CD8-positive, alpha-beta memory T cell (primary cell): ENCODE results near the gene LSR. TPM values are rescaled to one million over a fixed set of nuclear protein-coding genes. Genes with fewer than 3 reads are reported as not detected.

Experiments
- CTCF ChIA-PET: fragments of 350-600 bp; sonication (Branson Sonifier 250); formaldehyde crosslinking; loops from one replicate; lab custom pipeline; 2021; ENCODE audit warnings: antibody characterized with exemption; lab: Charles Lee
- POLR2A ChIA-PET: fragments of 350-600 bp; sonication (Branson Sonifier 250); formaldehyde crosslinking; loops from one replicate; lab custom pipeline; 2021; ENCODE audit warnings: antibody characterized with exemption; lab: Charles Lee
- DNase-seq, 5 donors: peaks; one replicate each; pipeline versions ENCODE4 v3.0.0 to v3.0.0-alpha.2; 2020 to 2022; ENCODE audit warnings: mixed read lengths in 1 of 5
- H3K27ac ChIP-seq: one replicate; pipeline ENCODE4 v1.7.0; 2013; ENCODE audit warnings: low read depth, mild to moderate bottlenecking, low read length, moderate library complexity
- H3K27me3 ChIP-seq: 2 replicates; pipeline ENCODE4 v1.7.0; 2013; ENCODE audit warnings: low read length, mild to moderate bottlenecking; ENCODE audit not compliant: insufficient read depth, poor library complexity, severe bottlenecking
- H3K36me3 ChIP-seq: 2 replicates; pipeline ENCODE4 v1.7.0; 2013; ENCODE audit warnings: mild to moderate bottlenecking, low read length, moderate library complexity; ENCODE audit not compliant: insufficient read depth
- H3K4me1 ChIP-seq: 2 replicates; pipeline ENCODE4 v1.7.0; 2013; ENCODE audit warnings: mild to moderate bottlenecking, low read length, moderate library complexity; ENCODE audit not compliant: insufficient read depth
- H3K4me3 ChIP-seq: 2 replicates; pipeline ENCODE4 v1.7.0; 2013; ENCODE audit warnings: mild to moderate bottlenecking, low read length
- H3K9me3 ChIP-seq: 2 replicates; pipeline ENCODE4 v1.7.0; 2013; ENCODE audit warnings: mild to moderate bottlenecking, low read length
- H3K27ac Mint-ChIP-seq, 8 donors: one replicate each; pipeline ENCODE4 v1.8.0; 2020 to 2021; ENCODE audit warnings: mixed read lengths in 8 of 8, mild to moderate bottlenecking in 6 of 8, inconsistent platforms in 3 of 8, moderate library complexity in 3 of 8
- H3K27me3 Mint-ChIP-seq, 2 donors: one replicate each; pipeline ENCODE4 v1.8.0; 2020 to 2021; ENCODE audit warnings: mixed read lengths in 2 of 2, mild to moderate bottlenecking in 1 of 2, moderate library complexity in 1 of 2
- H3K36me3 Mint-ChIP-seq, 3 donors: one replicate each; pipeline ENCODE4 v1.8.0; 2020 to 2021; ENCODE audit warnings: mixed read lengths in 3 of 3, inconsistent platforms in 1 of 3, mild to moderate bottlenecking in 1 of 3
- H3K4me1 Mint-ChIP-seq, 3 donors: one replicate each; pipeline ENCODE4 v1.8.0; 2020 to 2021; ENCODE audit warnings: mixed read lengths in 3 of 3, inconsistent platforms in 1 of 3, mild to moderate bottlenecking in 1 of 3
- H3K4me3 Mint-ChIP-seq, 7 donors: one replicate each; pipeline ENCODE4 v1.8.0; 2020 to 2021; ENCODE audit warnings: mixed read lengths in 7 of 7, mild to moderate bottlenecking in 6 of 7, moderate library complexity in 4 of 7, inconsistent platforms in 2 of 7
- H3K9me3 Mint-ChIP-seq, 5 donors: one replicate each; pipeline ENCODE4 v1.8.0; 2020 to 2022; ENCODE audit warnings: mixed read lengths in 5 of 5, mild to moderate bottlenecking in 3 of 5, moderate library complexity in 2 of 5, inconsistent platforms in 1 of 5
- polyA plus RNA-seq: library from polyadenylated mRNA; unstranded; fragments of 300-500 nt; fragmentation: Illumina TruSeq; gene quantifications from one replicate; pipeline ENCODE4 v1.2.3, GENCODE V29; 2021
- total RNA-seq, 2 experiments: library from RNA; stranded (reverse); gene quantifications; one replicate each; pipeline ENCODE4 v1.2.3, GENCODE V29; 2021

The LSR gene
- total and polyA plus RNA-seq, 3 experiments from 2014 or later, result 23.5 to 77.8 (median 27.5) TPM

GRCh38 chr19:35271546-35271945 is 22.7 kb downstream of the LSR start:
- peaks cover 6 to 70% (median 24%) of the 10 kb centered on the region in 3 donors for H3K36me3 Mint-ChIP-seq
- ChIA-PET CTCF (interaction anchor here (1.4 kb wide), 1 partner anchor 130 kb away, joined by 3 read pairs; no protein-coding TSS in a partner anchor), POLR2A (no interaction called here)
- no peaks in the 10 kb centered on the region for H3K9me3 ChIP-seq
- H3K27me3 Mint-ChIP-seq, result peaks cover 0 to 3% of the 10 kb centered on the region in 2 donors
- peaks cover 24 to 48% (median 31%) of the 10 kb centered on the region in 3 donors for H3K4me1 Mint-ChIP-seq
- peak overlapping the region in 4 of 7 donors; percentile 44 to 81 (median 66) for H3K4me3 Mint-ChIP-seq
- no peaks in the 10 kb centered on the region for H3K9me3 Mint-ChIP-seq
- DNase-seq, result no peak
- H3K4me1 ChIP-seq, result peaks cover 12% of the 10 kb centered on the region
- H3K27ac ChIP-seq, result no peak overlapping the region
- no peak overlapping the region for H3K4me3 ChIP-seq
- peaks cover 33% of the 10 kb centered on the region for H3K36me3 ChIP-seq
- H3K27me3 ChIP-seq, result no peaks in the 10 kb centered on the region
- peak overlapping the region in 5 of 8 donors; percentile 1 to 75 (median 61) for H3K27ac Mint-ChIP-seq

- Histone ChIP-seq H3K27me3 (no peaks in the 10 kb centered on the region), H3K4me1 (peaks cover 7% of the 10 kb centered on the region), H3K36me3 (peaks cover 39% of the 10 kb centered on the region), H3K27ac (no peak overlapping the region), H3K4me3 (no peak overlapping the region), H3K9me3 (no peaks in the 10 kb centered on the region)
- Mint-ChIP-seq H3K4me3 (peak overlapping the region in 1 of 7 donors; percentile 57), H3K27me3 (peaks cover 0 to 3% of the 10 kb centered on the region in 2 donors), H3K4me1 (peaks cover 26 to 47% (median 31%) of the 10 kb centered on the region in 3 donors), H3K27ac (peak overlapping the region in 6 of 8 donors; percentile 7 to 75 (median 66)), H3K9me3 (no peaks in the 10 kb centered on the region), H3K36me3 (peaks cover 6 to 76% (median 24%) of the 10 kb centered on the region in 3 donors)
- no peak for DNase-seq
- POLR2A ChIA-PET, result no interaction called here
- CTCF ChIA-PET, result interaction anchor here (1.7 kb wide), 1 partner anchor 61 kb away, joined by 3 read pairs; no protein-coding TSS in a partner anchor
Observed at GRCh38 chr19:35272122-35272719, 23.4 kb downstream of the LSR start.

- peak overlapping the region in 5 of 7 donors; percentile 30 to 85 (median 55) for H3K4me3 Mint-ChIP-seq
- Histone ChIP-seq H3K36me3 (peaks cover 39% of the 10 kb centered on the region), H3K27me3 (no peaks in the 10 kb centered on the region), H3K4me1 (peaks cover 7% of the 10 kb centered on the region), H3K27ac (no peak overlapping the region), H3K4me3 (no peak overlapping the region), H3K9me3 (no peaks in the 10 kb centered on the region)
- ChIA-PET POLR2A (no interaction called here), CTCF (interaction anchor here (1.5 to 1.7 kb wide), 2 partner anchors 36 to 62 kb away, joined by 3 read pairs; no protein-coding TSS in a partner anchor)
- peaks cover 0 to 2% of the 10 kb centered on the region in 2 donors for H3K27me3 Mint-ChIP-seq
- peaks cover 24 to 42% (median 27%) of the 10 kb centered on the region in 3 donors for H3K4me1 Mint-ChIP-seq
- H3K27ac Mint-ChIP-seq, result peak overlapping the region in 6 of 8 donors; percentile 45 to 90 (median 74)
- H3K9me3 Mint-ChIP-seq, result no peaks in the 10 kb centered on the region
- peaks cover 6 to 80% (median 22%) of the 10 kb centered on the region in 3 donors for H3K36me3 Mint-ChIP-seq
- DNase-seq, result no peak
Observed at GRCh38 chr19:35272954-35273649, 24.3 kb downstream of the LSR start.

- ChIA-PET POLR2A (interaction anchor here (0.9 kb wide), 1 partner anchor 13 kb away, joined by 3 read pairs; no protein-coding TSS in a partner anchor), CTCF (interaction anchor here (1.4 to 1.7 kb wide), 4 partner anchors 37 to 159 kb away, joined by 3 to 4 read pairs (median 3); no protein-coding TSS in a partner anchor)
- H3K4me3 ChIP-seq, result no peak overlapping the region
- no peak overlapping the region for H3K27ac ChIP-seq
- H3K4me1 Mint-ChIP-seq, result peaks cover 24 to 42% (median 27%) of the 10 kb centered on the region in 3 donors
- peaks cover 0 to 2% of the 10 kb centered on the region in 2 donors for H3K27me3 Mint-ChIP-seq
- no peaks in the 10 kb centered on the region for H3K9me3 ChIP-seq
- H3K4me1 ChIP-seq, result peaks cover 7% of the 10 kb centered on the region
- H3K9me3 Mint-ChIP-seq, result no peaks in the 10 kb centered on the region
- no peaks in the 10 kb centered on the region for H3K27me3 ChIP-seq
- H3K36me3 Mint-ChIP-seq, result peaks cover 6 to 85% (median 22%) of the 10 kb centered on the region in 3 donors
- H3K27ac Mint-ChIP-seq, result peak overlapping the region in 3 of 8 donors; percentile 7 to 90 (median 24)
- peak overlapping the region in 1 of 7 donors; percentile 85 for H3K4me3 Mint-ChIP-seq
- DNase-seq, result no peak
- H3K36me3 ChIP-seq, result peaks cover 39% of the 10 kb centered on the region
Observed at GRCh38 chr19:35273686-35274259, 25.0 kb downstream of the LSR start.

GRCh38 chr19:35274323-35274722 is 25.5 kb downstream of the LSR start:
- H3K27ac Mint-ChIP-seq, result peak overlapping the region in 2 of 8 donors; percentile 12 to 90
- no peaks in the 10 kb centered on the region for H3K9me3 ChIP-seq
- peaks cover 0 to 2% of the 10 kb centered on the region in 2 donors for H3K27me3 Mint-ChIP-seq

GRCh38 chr19:35276706-35277281 is 28.0 kb downstream of the LSR start:
- Mint-ChIP-seq H3K4me3 (peak overlapping the region in 1 of 7 donors; percentile 54), H3K27ac (no peak overlapping the region), H3K4me1 (peaks cover 17 to 28% (median 19%) of the 10 kb centered on the region in 3 donors), H3K9me3 (no peaks in the 10 kb centered on the region), H3K36me3 (peaks cover 0 to 76% (median 17%) of the 10 kb centered on the region in 3 donors), H3K27me3 (peaks cover 0 to 3% of the 10 kb centered on the region in 2 donors)
- Histone ChIP-seq H3K4me1 (no peaks in the 10 kb centered on the region), H3K4me3 (no peak overlapping the region), H3K9me3 (no peaks in the 10 kb centered on the region), H3K36me3 (peaks cover 20% of the 10 kb centered on the region), H3K27me3 (no peaks in the 10 kb centered on the region), H3K27ac (no peak overlapping the region)
- no peak for DNase-seq
- ChIA-PET CTCF (no interaction called here), POLR2A (no interaction called here)

More at GRCh38 chr19:35274323-35274722, 25.5 kb downstream of the LSR start:
- peaks cover 39% of the 10 kb centered on the region for H3K36me3 ChIP-seq
- Mint-ChIP-seq H3K9me3 (no peaks in the 10 kb centered on the region), H3K4me1 (peaks cover 24 to 42% (median 27%) of the 10 kb centered on the region in 3 donors), H3K36me3 (peaks cover 6 to 89% (median 22%) of the 10 kb centered on the region in 3 donors), H3K4me3 (peak overlapping the region in 1 of 7 donors; percentile 66)
- no peaks in the 10 kb centered on the region for H3K27me3 ChIP-seq
- CTCF ChIA-PET, result interaction anchor here (1.4 to 1.7 kb wide), 3 partner anchors 37 to 159 kb away, joined by 3 to 4 read pairs (median 3); no protein-coding TSS in a partner anchor
- DNase-seq, result no peak
- H3K4me3 ChIP-seq, result no peak overlapping the region
- no peak overlapping the region for H3K27ac ChIP-seq
- POLR2A ChIA-PET, result interaction anchor here (0.6 to 0.9 kb wide), 2 partner anchors 13 to 91 kb away, joined by 3 read pairs; no protein-coding TSS in a partner anchor
- peaks cover 7% of the 10 kb centered on the region for H3K4me1 ChIP-seq

- Histone ChIP-seq H3K27me3 (no peaks in the 10 kb centered on the region), H3K4me3 (no peak overlapping the region), H3K4me1 (no peaks in the 10 kb centered on the region), H3K36me3 (peaks cover 16% of the 10 kb centered on the region), H3K27ac (no peak overlapping the region), H3K9me3 (no peaks in the 10 kb centered on the region)
- no peak overlapping the region for H3K4me3 Mint-ChIP-seq
- no peaks in the 10 kb centered on the region for H3K9me3 Mint-ChIP-seq
- no peak for DNase-seq
- no peak overlapping the region for H3K27ac Mint-ChIP-seq
- CTCF ChIA-PET, result interaction anchor here (1.4 kb wide), 1 partner anchor 9 kb away, joined by 4 read pairs; the partner anchor contains the start of gene USF2
- H3K36me3 Mint-ChIP-seq, result peaks cover 0 to 56% (median 11%) of the 10 kb centered on the region in 3 donors
- H3K4me1 Mint-ChIP-seq, result peaks cover 8 to 15% (median 12%) of the 10 kb centered on the region in 3 donors
- peaks cover 7 to 13% of the 10 kb centered on the region in 2 donors for H3K27me3 Mint-ChIP-seq
- POLR2A ChIA-PET, result no interaction called here
Observed at GRCh38 chr19:35278578-35279284, 29.9 kb downstream of the LSR start.
